CD4-positive, alpha-beta memory T cell (primary cell): Measurements from ENCODE around the gene PRKAR1A. TPM values are rescaled to one million over a fixed set of nuclear protein-coding genes. Genes with fewer than 3 reads are reported as not detected.
"Not testable (repeated sequence)": the region's sequence is repeated elsewhere in the genome, so short reads cannot be mapped to it uniquely, and the experiment has no call there.

Experiments
- CTCF ChIA-PET: fragments of 350-600 bp; sonication (Branson Sonifier 250); formaldehyde crosslinking; loops from one replicate; lab custom pipeline; 2021; ENCODE audit warnings: inconsistent platforms; ENCODE audit not compliant: partially characterized antibody; lab: Charles Lee
- POLR2A ChIA-PET: fragments of 350-600 bp; sonication (Branson Sonifier 250); formaldehyde crosslinking; loops from one replicate; lab custom pipeline; 2021; ENCODE audit not compliant: partially characterized antibody; lab: Charles Lee
- DNase-seq, 5 donors: peaks; one replicate each; pipeline versions ENCODE4 v3.0.0 to v3.0.0-alpha.2; 2020 to 2022; ENCODE audit warnings: mixed read lengths in 1 of 5
- H3K27ac ChIP-seq: one replicate; pipeline ENCODE4 v1.7.0; 2013; ENCODE audit warnings: low read depth, low read length
- H3K27me3 ChIP-seq: 2 replicates; pipeline ENCODE4 v1.7.0; 2013; ENCODE audit warnings: mild to moderate bottlenecking, low read length, moderate library complexity; ENCODE audit not compliant: insufficient read depth
- H3K36me3 ChIP-seq: 2 replicates; pipeline ENCODE4 v1.7.0; 2013; ENCODE audit warnings: mild to moderate bottlenecking, low read length, moderate library complexity; ENCODE audit not compliant: insufficient read depth
- H3K4me1 ChIP-seq: 2 replicates; pipeline ENCODE4 v1.7.0; 2013; ENCODE audit warnings: mild to moderate bottlenecking, low read length, moderate library complexity; ENCODE audit not compliant: insufficient read depth
- H3K4me3 ChIP-seq, 2 donors: one replicate each; pipeline ENCODE4 v1.7.0; 2013; ENCODE audit warnings: low read length in 2 of 2, mild to moderate bottlenecking in 1 of 2
- H3K9me3 ChIP-seq, 2 donors: one replicate each; pipeline ENCODE4 v1.7.0; 2013; ENCODE audit warnings: low read length in 2 of 2, control low read depth in 1 of 2; ENCODE audit not compliant: control insufficient read depth in 1 of 2
- H3K27ac Mint-ChIP-seq, 7 donors: one replicate each; pipeline ENCODE4 v1.8.0; 2020 to 2021; ENCODE audit warnings: mixed read lengths in 7 of 7, mild to moderate bottlenecking in 6 of 7, inconsistent platforms in 3 of 7, moderate library complexity in 3 of 7
- H3K27me3 Mint-ChIP-seq, 2 donors: one replicate each; pipeline ENCODE4 v1.8.0; 2020 to 2021; ENCODE audit warnings: mixed read lengths in 2 of 2
- H3K36me3 Mint-ChIP-seq, 2 donors: one replicate each; pipeline ENCODE4 v1.8.0; 2020 to 2021; ENCODE audit warnings: mixed read lengths in 2 of 2, inconsistent platforms in 1 of 2, mild to moderate bottlenecking in 1 of 2
- H3K4me1 Mint-ChIP-seq, 4 donors: one replicate each; pipeline ENCODE4 v1.8.0; 2020 to 2021; ENCODE audit warnings: mixed read lengths in 4 of 4, mild to moderate bottlenecking in 1 of 4
- H3K4me3 Mint-ChIP-seq, 8 donors: one replicate each; pipeline ENCODE4 v1.8.0; 2020 to 2021; ENCODE audit warnings: mixed read lengths in 8 of 8, mild to moderate bottlenecking in 7 of 8, moderate library complexity in 6 of 8, inconsistent platforms in 3 of 8
- H3K9me3 Mint-ChIP-seq, 8 donors: one replicate each; pipeline ENCODE4 v1.8.0; 2020 to 2021; ENCODE audit warnings: mixed read lengths in 8 of 8, mild to moderate bottlenecking in 5 of 8, inconsistent platforms in 3 of 8, moderate library complexity in 1 of 8
- intact Hi-C: fragments of 100-400 bp; cut with micrococcal nuclease; formaldehyde crosslinking; loops from one replicate; pipeline ENCODE4 v1.15.1; 2023
- polyA plus RNA-seq, 2 donors: library from polyadenylated mRNA; unstranded; fragments of 300-500 nt; fragmentation: Illumina TruSeq; gene quantifications; one replicate each; pipeline ENCODE4 v1.2.3, GENCODE V29; 2021
- total RNA-seq, 2 experiments: library from RNA; stranded (reverse); gene quantifications; one replicate each; pipeline ENCODE4 v1.2.3, GENCODE V29; 2021

PRKAR1A gene
- total and polyA plus RNA-seq, 4 experiments from 2014 or later: 182 to 220 (median 188) TPM

DNA sequence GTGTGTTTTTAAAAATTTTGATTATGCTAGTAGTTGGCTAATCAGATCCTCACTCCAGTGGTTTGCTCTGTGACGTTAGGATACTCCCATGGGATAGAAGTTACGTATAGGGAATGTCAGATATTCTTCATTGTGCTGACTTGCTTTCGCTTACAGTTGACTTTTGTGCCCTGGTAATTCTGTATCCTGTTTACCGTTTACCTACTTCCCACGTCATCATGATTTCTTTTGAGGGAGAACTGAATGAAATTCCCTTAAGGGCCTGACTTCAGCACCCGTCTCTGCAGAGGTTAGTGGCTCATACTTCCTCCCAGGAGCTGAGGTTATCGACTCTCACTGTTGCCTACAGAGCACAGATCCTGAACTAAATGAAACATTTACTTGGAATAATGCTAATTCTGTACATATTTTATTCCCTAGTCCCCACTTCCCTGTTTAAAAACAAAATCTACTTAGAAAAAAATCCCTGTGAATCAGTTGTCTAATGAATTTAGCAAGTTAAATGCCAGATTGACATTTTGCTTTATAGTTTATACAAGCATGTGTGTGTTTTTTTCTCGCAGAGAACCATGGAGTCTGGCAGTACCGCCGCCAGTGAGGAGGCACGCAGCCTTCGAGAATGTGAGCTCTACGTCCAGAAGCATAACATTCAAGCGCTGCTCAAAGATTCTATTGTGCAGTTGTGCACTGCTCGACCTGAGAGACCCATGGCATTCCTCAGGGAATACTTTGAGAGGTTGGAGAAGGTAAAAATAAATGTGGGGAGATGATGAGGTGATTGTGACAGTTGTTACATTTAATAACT lies 2.8 kb downstream of the PRKAR1A start:
- ChIA-PET POLR2A (no interaction called here), CTCF (no interaction called here)
- Histone ChIP-seq H3K4me1 (peaks cover 34% of the 10 kb centered on the region), H3K9me3 (no peaks in the 10 kb centered on the region), H3K36me3 (peaks cover 13% of the 10 kb centered on the region), H3K4me3 (no peak overlapping the region), H3K27ac (no peak overlapping the region), H3K27me3 (no peaks in the 10 kb centered on the region)
- DNase-seq: no peak
- intact Hi-C loops: loop anchor here (5.0 kb wide), 3 partner anchors 333 to 897 kb away; partner anchors contain the start of genes KPNA2 and MAP2K6
- H3K4me3 Mint-ChIP-seq: peak overlapping the region in 7 of 8 donors; percentile 1 to 99 (median 99)
- H3K27ac Mint-ChIP-seq: peak overlapping the region in 6 of 7 donors; percentile 7 to 99 (median 66)
- H3K27me3 Mint-ChIP-seq: no peaks in the 10 kb centered on the region
- H3K9me3 Mint-ChIP-seq: peaks cover 0 to 3% (median 0%) of the 10 kb centered on the region in 8 donors
- peaks cover 38 to 62% of the 10 kb centered on the region in 2 donors for H3K36me3 Mint-ChIP-seq
- peaks cover 47 to 78% (median 60%) of the 10 kb centered on the region in 4 donors for H3K4me1 Mint-ChIP-seq

- peak overlapping the region in 2 of 7 donors; percentile 11 to 54 for H3K27ac Mint-ChIP-seq
- intact Hi-C loops: no loop called here
- POLR2A ChIA-PET: interaction anchor here (0.8 kb wide), 1 partner anchor 9 kb away, joined by 3 read pairs; no protein-coding TSS in a partner anchor
Measured at GRCh38 chr17:68516732-68517131, 4.5 kb downstream of the PRKAR1A start.

DNA sequence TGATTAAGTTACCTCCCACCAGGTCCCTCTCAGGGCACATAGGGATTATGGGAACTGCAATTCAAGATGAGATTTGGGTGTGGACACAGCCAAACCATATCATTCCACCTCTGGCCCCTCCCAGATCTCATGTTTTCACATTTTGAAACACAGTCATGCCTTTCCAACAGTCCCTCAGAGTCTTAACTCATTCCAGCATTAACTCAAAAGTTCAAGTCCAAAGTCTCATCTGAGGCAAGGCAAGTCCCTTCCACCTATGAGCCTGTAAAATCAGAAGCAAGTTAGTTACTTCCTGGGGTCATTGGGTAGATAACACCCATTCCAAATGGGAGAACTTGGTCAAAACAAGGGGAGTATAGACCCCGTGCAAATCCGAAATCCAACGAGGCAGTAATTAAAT lies 5.4 kb downstream of the PRKAR1A start:
- Histone ChIP-seq H3K36me3 (peaks cover 18% of the 10 kb centered on the region), H3K4me1 (peaks cover 30% of the 10 kb centered on the region)
- Mint-ChIP-seq H3K36me3 (peaks cover 48 to 71% of the 10 kb centered on the region in 2 donors), H3K27ac (peak overlapping the region in 2 of 7 donors; percentile 5 to 42), H3K4me1 (peaks cover 50 to 73% (median 62%) of the 10 kb centered on the region in 4 donors)
- DNase-seq, H3K4me3 Mint-ChIP-seq, H3K27ac ChIP-seq, H3K27me3 ChIP-seq, H3K9me3 Mint-ChIP-seq, intact Hi-C loops, H3K27me3 Mint-ChIP-seq, CTCF ChIA-PET, H3K9me3 ChIP-seq, H3K4me3 ChIP-seq, POLR2A ChIA-PET: not testable (repeated sequence)

More at GRCh38 chr17:68516732-68517131, 4.5 kb downstream of the PRKAR1A start:
- Histone ChIP-seq H3K36me3 (peaks cover 14% of the 10 kb centered on the region), H3K4me1 (peaks cover 30% of the 10 kb centered on the region), H3K27me3 (no peaks in the 10 kb centered on the region), H3K9me3 (no peaks in the 10 kb centered on the region), H3K4me3 (no peak overlapping the region), H3K27ac (no peak overlapping the region)
- Mint-ChIP-seq H3K9me3 (peaks cover 0 to 3% (median 0%) of the 10 kb centered on the region in 8 donors), H3K36me3 (peaks cover 43 to 69% of the 10 kb centered on the region in 2 donors), H3K4me3 (peak overlapping the region in 1 of 8 donors; percentile 40), H3K27me3 (no peaks in the 10 kb centered on the region), H3K4me1 (peaks cover 46 to 70% (median 59%) of the 10 kb centered on the region in 4 donors)
- CTCF ChIA-PET: interaction anchor here (1.3 kb wide), 1 partner anchor 9 kb away, joined by 3 read pairs; no protein-coding TSS in a partner anchor
- no peak for DNase-seq

DNA sequence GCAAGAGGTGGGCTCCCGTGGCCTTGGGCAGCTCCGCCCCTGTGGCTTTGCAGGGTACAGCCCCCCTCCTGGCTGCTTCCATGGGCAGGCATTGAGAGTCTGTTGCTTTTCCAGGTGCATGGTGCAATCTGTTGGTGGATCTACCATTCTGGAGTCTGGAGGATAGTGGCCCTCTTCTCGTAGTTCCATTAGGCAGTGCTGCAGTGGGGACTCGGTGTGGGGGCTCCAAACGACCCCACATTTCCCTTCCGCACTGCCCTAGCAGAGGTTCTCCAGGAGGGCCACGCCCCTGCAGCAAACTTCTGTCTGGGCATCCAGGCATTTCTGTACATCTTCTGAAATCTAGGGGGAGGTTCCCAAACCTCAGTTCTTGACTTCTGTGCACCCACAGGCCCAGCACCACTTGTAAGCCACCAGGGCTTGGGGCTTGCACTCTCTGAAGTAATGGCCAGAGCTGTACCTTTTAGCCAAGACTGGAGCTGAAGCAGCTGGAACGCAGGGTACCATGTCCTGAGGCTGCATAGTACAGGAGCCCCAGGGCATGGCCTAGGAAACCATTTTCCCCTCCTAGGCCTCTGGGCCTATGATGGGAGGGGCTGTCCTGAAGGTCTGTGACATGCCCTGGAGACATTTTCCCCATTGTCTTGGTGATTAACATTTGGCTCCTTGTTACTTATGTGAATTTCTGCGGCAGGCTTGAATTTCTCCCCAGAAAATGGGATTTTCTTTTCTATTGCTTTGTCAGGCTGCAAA lies 6.0 kb downstream of the PRKAR1A start:
- H3K36me3 Mint-ChIP-seq: peaks cover 53 to 71% of the 10 kb centered on the region in 2 donors
- intact Hi-C loops: no loop called here
- peaks cover 18% of the 10 kb centered on the region for H3K36me3 ChIP-seq

GRCh38 chr17:68519051-68519450 lies 6.8 kb downstream of the PRKAR1A start:
- CTCF ChIA-PET: interaction anchor here (1.9 kb wide), 1 partner anchor 22 kb away, joined by 3 read pairs; no protein-coding TSS in a partner anchor
- H3K4me3 ChIP-seq, H3K27ac ChIP-seq, H3K27me3 ChIP-seq, DNase-seq, H3K27me3 Mint-ChIP-seq, intact Hi-C loops, H3K9me3 Mint-ChIP-seq, H3K9me3 ChIP-seq, H3K4me3 Mint-ChIP-seq, POLR2A ChIA-PET: not testable (repeated sequence)
- H3K27ac Mint-ChIP-seq: peak overlapping the region in 5 of 7 donors; percentile 29 to 89 (median 69)
- peaks cover 42 to 62% (median 52%) of the 10 kb centered on the region in 4 donors for H3K4me1 Mint-ChIP-seq
- Histone ChIP-seq H3K4me1 (peaks cover 20% of the 10 kb centered on the region), H3K36me3 (peaks cover 26% of the 10 kb centered on the region)
- H3K36me3 Mint-ChIP-seq: peaks cover 60 to 75% of the 10 kb centered on the region in 2 donors

More for the DNA sequence above, 6.0 kb downstream of the PRKAR1A start:
- Histone ChIP-seq H3K4me3 (no peak overlapping the region), H3K4me1 (peaks cover 28% of the 10 kb centered on the region), H3K27me3 (no peaks in the 10 kb centered on the region), H3K9me3 (no peaks in the 10 kb centered on the region), H3K27ac (no peak overlapping the region)
- H3K4me3 Mint-ChIP-seq: no peak overlapping the region
- H3K27ac Mint-ChIP-seq: peak overlapping the region in 2 of 7 donors; percentile 53 to 83
- no peak for DNase-seq
- ChIA-PET CTCF (interaction anchor here (1.9 kb wide), 1 partner anchor 21 kb away, joined by 3 read pairs; no protein-coding TSS in a partner anchor), POLR2A (no interaction called here)
- no peaks in the 10 kb centered on the region for H3K9me3 Mint-ChIP-seq
- H3K27me3 Mint-ChIP-seq: no peaks in the 10 kb centered on the region
- H3K4me1 Mint-ChIP-seq: peaks cover 50 to 70% (median 59%) of the 10 kb centered on the region in 4 donors

DNA sequence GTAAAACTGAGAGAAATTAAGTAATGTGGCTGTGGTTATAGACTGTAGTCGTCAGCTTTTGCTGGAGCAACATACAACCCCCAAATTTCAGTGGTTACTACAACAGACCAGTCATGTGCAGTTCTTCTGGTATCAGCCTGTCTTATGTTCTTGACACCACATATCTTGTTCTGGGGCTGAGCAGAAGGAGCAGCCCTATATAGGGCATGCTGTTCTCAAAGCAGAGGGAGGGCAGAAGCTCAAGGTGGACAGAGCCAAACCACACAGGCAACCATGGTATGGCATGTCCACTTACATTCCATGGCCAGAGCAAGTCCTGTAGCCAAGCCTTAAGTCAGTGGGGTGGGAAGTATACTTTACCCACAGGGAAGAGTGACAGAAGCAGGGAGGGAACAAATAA lies 7.7 kb downstream of the PRKAR1A start:
- ChIA-PET POLR2A (no interaction called here), CTCF (interaction anchor here (1.9 kb wide), 1 partner anchor 22 kb away, joined by 3 read pairs; no protein-coding TSS in a partner anchor)
- H3K9me3 ChIP-seq: no peaks in the 10 kb centered on the region
- H3K27me3 ChIP-seq: no peaks in the 10 kb centered on the region
- intact Hi-C loops: no loop called here
- no peak overlapping the region for H3K4me3 ChIP-seq
- peaks cover 11% of the 10 kb centered on the region for H3K4me1 ChIP-seq
- peaks cover 36 to 53% (median 43%) of the 10 kb centered on the region in 4 donors for H3K4me1 Mint-ChIP-seq
- H3K4me3 Mint-ChIP-seq: peak overlapping the region in 1 of 8 donors; percentile 5
- peaks cover 67 to 80% of the 10 kb centered on the region in 2 donors for H3K36me3 Mint-ChIP-seq
- H3K27ac ChIP-seq: no peak overlapping the region
- H3K9me3 Mint-ChIP-seq: no peaks in the 10 kb centered on the region
- no peak for DNase-seq
- H3K27me3 Mint-ChIP-seq: no peaks in the 10 kb centered on the region
- H3K36me3 ChIP-seq: peaks cover 34% of the 10 kb centered on the region
- peak overlapping the region in 3 of 7 donors; percentile 5 to 93 (median 54) for H3K27ac Mint-ChIP-seq
